PFSK-1 (cell line): ENCODE data around the gene NPAT.

Experiments
- FOXP2 ChIP-seq: optimal IDR thresholded peaks from 2 replicates; pipeline ENCODE3; 2011; ENCODE audit warnings: borderline replicate concordance, control low read depth, inconsistent platforms; ENCODE audit not compliant: insufficient read depth; ENCODE audit errors: extremely low read length, extremely low read depth
- POLR2AphosphoS5 ChIP-seq: IDR thresholded peaks from 2 replicates; pipeline ENCODE4 v1.6.1; 2012; ENCODE audit warnings: low read depth, mild to moderate bottlenecking, control low read depth, low read length, moderate library complexity
- REST ChIP-seq, 2 experiments: IDR thresholded peaks; 2 replicates each; pipeline versions ENCODE4 v1.6.1 to v1.8.0; 2011 to 2012; ENCODE audit warnings: low read depth in 2 of 2, low read length in 2 of 2, control low read depth in 1 of 2, inconsistent platforms in 1 of 2, mild to moderate bottlenecking in 1 of 2, moderate library complexity in 1 of 2; ENCODE audit not compliant: insufficient read depth in 1 of 2
- SIN3A ChIP-seq: IDR thresholded peaks from 2 replicates; pipeline ENCODE4 v1.6.1; 2012; ENCODE audit warnings: mild to moderate bottlenecking, low read length, moderate library complexity, borderline replicate concordance; ENCODE audit not compliant: insufficient read depth
- TAF1 ChIP-seq: IDR thresholded peaks from 2 replicates; pipeline ENCODE4 v1.6.1; 2012; ENCODE audit warnings: low read length, control low read depth, borderline replicate concordance; ENCODE audit not compliant: insufficient read depth

Gene NPAT

DNA sequence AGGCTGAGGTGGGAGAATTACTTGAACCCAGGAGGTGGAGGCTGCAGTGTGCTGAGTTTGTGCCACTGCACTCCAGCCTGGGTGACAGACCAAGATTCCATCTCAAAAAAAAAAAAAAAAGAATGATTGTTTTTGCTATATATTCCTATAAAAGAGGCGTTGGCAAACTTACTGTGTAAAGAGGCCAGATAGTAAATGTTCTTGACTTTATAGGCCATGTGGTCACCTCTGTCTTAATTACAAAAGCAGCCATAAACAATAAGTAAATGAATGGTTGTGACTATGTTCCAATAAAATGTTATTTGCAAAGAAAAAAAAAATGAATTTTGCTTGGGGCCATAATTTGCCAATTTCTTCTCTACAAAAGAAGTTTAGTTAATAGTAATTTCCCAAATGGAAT is 12.8 kb upstream of the NPAT start:
- TF ChIP-seq TAF1 (no peak), SIN3A (no peak), FOXP2 (no peak), POLR2AphosphoS5 (no peak)

DNA sequence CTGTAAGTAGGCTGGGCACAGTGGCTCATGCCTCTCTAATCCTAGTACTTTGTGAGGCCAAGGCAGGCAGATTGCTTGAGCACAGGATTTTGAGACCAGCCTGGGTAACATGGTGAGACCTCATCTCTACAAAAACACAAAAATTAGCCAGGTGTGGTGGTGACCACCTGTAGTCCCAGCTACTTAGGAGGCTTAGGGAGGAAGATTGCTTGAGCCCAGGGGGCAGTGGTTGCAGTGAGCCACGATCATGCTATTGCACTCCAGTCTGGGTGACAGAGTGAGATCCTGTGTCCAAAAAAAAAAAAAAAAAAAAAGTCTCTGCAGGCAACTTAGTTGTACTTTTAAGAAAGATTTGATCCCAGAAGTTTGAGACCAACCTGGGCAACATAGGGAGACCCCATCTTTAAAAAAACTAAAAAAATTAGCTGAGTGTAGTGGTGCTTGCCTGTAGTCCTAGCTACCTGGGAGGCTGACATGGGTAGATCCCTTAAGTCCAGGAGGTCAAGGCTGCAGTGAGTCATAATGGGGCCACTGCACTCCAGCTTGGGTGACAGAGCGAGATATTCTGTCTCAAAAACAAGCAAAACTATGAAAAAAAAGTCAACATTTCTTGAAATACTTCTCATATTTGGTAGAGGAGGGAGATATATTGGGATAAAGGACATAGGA is 11.0 kb upstream of the NPAT start:
- no peak for TF ChIP-seq REST (IDR thresholded peaks at IDR 0.05; ENCODE audit: insufficient read depth in 1 of 2, low read depth in 2 of 2, low read length in 2 of 2)
- TF ChIP-seq POLR2AphosphoS5 = no peak
- TF ChIP-seq TAF1 = no peak
- no peak for TF ChIP-seq SIN3A
- no peak for TF ChIP-seq FOXP2

DNA sequence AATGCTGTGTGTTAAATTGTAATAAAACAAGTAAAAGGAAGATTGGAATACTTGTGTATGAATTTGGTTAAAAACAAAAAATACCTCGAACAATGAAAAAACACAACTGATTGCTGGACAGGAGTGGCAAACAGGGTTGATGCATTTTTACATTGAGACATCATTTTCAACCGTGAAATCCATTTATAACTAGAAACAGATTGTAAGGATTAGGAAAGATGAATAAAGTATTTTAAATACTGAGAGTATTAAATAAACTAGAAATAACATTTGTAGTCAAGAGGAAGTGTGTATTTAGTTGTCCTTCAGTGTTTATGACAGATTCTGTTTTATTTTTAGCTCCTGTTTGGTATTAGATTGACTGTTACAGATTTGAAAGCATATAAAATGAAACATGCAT is 5.8 kb upstream of the NPAT start:
- TF ChIP-seq TAF1 (no peak), REST (IDR thresholded peaks at IDR 0.05; ENCODE audit: insufficient read depth in 1 of 2, low read depth in 2 of 2, low read length in 2 of 2) (no peak), SIN3A (no peak), FOXP2 (no peak), POLR2AphosphoS5 (no peak)

GRCh38 chr11:108226036-108226435 is 3.6 kb upstream of the NPAT start:
- TF ChIP-seq POLR2AphosphoS5 = no peak

DNA sequence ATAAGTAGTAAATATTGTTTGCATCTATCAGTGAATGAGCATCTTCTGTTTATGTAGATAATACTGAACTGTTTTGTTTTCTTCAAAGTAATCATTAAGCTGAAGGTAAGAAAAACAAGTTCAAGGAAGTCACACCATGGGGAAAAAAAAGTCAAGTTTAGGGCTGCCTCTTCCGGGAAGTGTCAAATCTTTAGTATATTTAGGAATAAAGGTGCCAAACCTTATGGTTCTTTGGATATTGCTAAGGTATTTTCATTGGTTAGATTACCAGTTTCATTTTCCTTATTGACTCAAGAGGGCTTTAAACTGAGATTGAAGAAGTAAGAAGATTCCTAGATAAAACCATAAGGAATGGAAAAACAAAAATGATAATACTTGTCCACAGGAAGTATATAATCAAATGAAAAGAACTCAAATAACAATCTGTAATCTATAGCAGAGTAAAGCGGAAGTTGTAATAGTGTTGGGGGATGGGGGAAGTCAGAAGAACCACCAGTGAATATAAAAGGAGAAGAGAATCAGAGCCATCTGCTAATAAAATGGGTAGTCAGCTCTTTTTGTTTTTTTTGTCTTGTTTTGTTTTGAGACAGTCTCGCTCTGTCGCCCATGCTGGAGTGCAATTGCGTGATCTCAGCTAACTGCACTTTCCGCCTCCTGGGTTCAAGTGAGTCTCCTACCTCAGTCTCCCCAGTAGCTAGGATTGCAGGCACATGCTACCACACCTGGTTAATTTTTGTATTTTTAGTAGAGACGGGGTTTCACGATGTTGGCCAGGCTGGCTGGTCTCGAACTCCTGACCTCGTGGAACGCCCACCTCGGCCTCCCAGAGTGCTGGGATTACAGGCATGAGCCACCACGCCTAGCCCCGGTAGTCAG is 2.7 kb upstream of the NPAT start:
- TF ChIP-seq SIN3A (no peak), REST (IDR thresholded peaks at IDR 0.05; ENCODE audit: insufficient read depth in 1 of 2, low read depth in 2 of 2, low read length in 2 of 2) (no peak), POLR2AphosphoS5 (no peak)

DNA sequence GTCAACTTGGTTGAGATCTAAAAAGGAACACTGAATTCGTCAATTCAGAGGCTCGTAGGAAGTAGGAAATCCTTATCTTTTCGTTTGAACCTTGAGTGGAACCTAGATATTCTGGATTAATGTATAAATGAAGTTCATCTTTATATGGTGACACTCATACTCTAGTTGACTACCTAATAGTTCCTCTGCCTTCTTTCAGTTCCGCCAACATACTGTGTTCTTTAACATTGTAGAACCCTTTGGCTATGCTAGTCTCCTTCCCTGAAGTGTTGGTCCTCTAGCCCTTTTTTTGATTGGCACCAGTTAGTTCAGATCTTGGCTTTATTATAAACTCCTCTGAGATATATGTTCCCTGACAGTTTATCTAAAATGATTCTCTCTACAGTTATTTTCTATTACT is 1.9 kb upstream of the NPAT start:
- TF ChIP-seq SIN3A (no peak), TAF1 (no peak), POLR2AphosphoS5 (no peak; the same call in 1 of the 2 replicates), REST (IDR thresholded peaks at IDR 0.05; ENCODE audit: insufficient read depth in 1 of 2, low read depth in 2 of 2, low read length in 2 of 2) (no peak), FOXP2 (no peak)
